GM19099 (cell line): ENCODE data around the gene IQUB.

Experiments used
- POLR2A ChIP-seq: IDR thresholded peaks from 3 replicates; pipeline ENCODE4 v1.6.1; 2011; ENCODE audit warnings: low read depth; ENCODE audit not compliant: insufficient read length; ENCODE audit errors: extremely low read depth

Gene IQUB

GRCh38 chr7:123502201-123502600, 32.2 kb downstream of the IQUB start:
- no peak for TF ChIP-seq POLR2A

- no peak for TF ChIP-seq POLR2A
Measured at GRCh38 chr7:123500878-123501489, 33.4 kb downstream of the IQUB start.

GRCh38 chr7:123499211-123499970, 35.0 kb downstream of the IQUB start:
- TF ChIP-seq POLR2A = no peak

- TF ChIP-seq POLR2A = no peak
Measured at GRCh38 chr7:123498601-123499000, 35.8 kb downstream of the IQUB start.

GRCh38 chr7:123498031-123498430, 36.4 kb downstream of the IQUB start:
- no peak for TF ChIP-seq POLR2A

GRCh38 chr7:123494193-123494796, 40.1 kb downstream of the IQUB start:
- TF ChIP-seq POLR2A = no peak

- TF ChIP-seq POLR2A = no peak
Measured at GRCh38 chr7:123492485-123492884, 41.9 kb downstream of the IQUB start.

- TF ChIP-seq POLR2A = no peak
Measured at GRCh38 chr7:123485721-123486120, 48.7 kb downstream of the IQUB start.

GRCh38 chr7:123485187-123485586, 49.2 kb downstream of the IQUB start:
- no peak for TF ChIP-seq POLR2A

GRCh38 chr7:123484199-123484598, 50.2 kb downstream of the IQUB start:
- TF ChIP-seq POLR2A = no peak

GRCh38 chr7:123480107-123480506, 54.3 kb downstream of the IQUB start:
- TF ChIP-seq POLR2A = no peak

GRCh38 chr7:123472750-123473445, 61.5 kb downstream of the IQUB start:
- TF ChIP-seq POLR2A = no peak

GRCh38 chr7:123472327-123472726, 62.1 kb downstream of the IQUB start:
- TF ChIP-seq POLR2A = no peak

- no peak for TF ChIP-seq POLR2A
Measured at GRCh38 chr7:123468303-123468702, 66.1 kb downstream of the IQUB start.

GRCh38 chr7:123463890-123464289, 70.5 kb downstream of the IQUB start:
- no peak for TF ChIP-seq POLR2A
